Omental fat pad (tissue), 4 donors: ENCODE results near the gene PHACTR3. TPM values are rescaled to one million over a fixed set of nuclear protein-coding genes. Genes with fewer than 3 reads are reported as not detected.

ENCODE experiments used
- ATAC-seq: fragments of 150-250 bp; one replicate; pipeline ENCODE4 v1.9.1; 2016; ENCODE audit warnings: mild to moderate bottlenecking, moderate library complexity; ENCODE audit not compliant: low FRiP score
- DNase-seq: peaks from one replicate; pipeline ENCODE4 v3.0.0-alpha.2; 2019; ENCODE audit warnings: low spot score
- total RNA-seq, 4 donors: library from RNA; depleted of rRNA; stranded (reverse); fragments of >200 nt; gene quantifications; one replicate each; pipeline ENCODE4 v1.1.0, GENCODE V29; 2016
- TF ChIP-seq, protein P1 (sequence below), 3 donors: fragments of 450-650 bp; IDR thresholded peaks; one replicate each; pipeline ENCODE4 v1.5.1; 2016 to 2017; ENCODE audit warnings: antibody characterized with exemption in 3 of 3, mild to moderate bottlenecking in 3 of 3, moderate library complexity in 2 of 3

PHACTR3 gene
- total RNA-seq, 4 donors from 2014 or later = 0.19 to 10.6 (median 1.4) TPM; not detected in 1

- ATAC-seq = no peak
- TF ChIP-seq, protein P1, sequence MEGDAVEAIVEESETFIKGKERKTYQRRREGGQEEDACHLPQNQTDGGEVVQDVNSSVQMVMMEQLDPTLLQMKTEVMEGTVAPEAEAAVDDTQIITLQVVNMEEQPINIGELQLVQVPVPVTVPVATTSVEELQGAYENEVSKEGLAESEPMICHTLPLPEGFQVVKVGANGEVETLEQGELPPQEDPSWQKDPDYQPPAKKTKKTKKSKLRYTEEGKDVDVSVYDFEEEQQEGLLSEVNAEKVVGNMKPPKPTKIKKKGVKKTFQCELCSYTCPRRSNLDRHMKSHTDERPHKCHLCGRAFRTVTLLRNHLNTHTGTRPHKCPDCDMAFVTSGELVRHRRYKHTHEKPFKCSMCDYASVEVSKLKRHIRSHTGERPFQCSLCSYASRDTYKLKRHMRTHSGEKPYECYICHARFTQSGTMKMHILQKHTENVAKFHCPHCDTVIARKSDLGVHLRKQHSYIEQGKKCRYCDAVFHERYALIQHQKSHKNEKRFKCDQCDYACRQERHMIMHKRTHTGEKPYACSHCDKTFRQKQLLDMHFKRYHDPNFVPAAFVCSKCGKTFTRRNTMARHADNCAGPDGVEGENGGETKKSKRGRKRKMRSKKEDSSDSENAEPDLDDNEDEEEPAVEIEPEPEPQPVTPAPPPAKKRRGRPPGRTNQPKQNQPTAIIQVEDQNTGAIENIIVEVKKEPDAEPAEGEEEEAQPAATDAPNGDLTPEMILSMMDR (IDR thresholded peaks at IDR 0.05) = no peak
- no peak for DNase-seq
Observed at GRCh38 chr20:59575216-59575615, 29.1 kb upstream of the PHACTR3 start.

DNA sequence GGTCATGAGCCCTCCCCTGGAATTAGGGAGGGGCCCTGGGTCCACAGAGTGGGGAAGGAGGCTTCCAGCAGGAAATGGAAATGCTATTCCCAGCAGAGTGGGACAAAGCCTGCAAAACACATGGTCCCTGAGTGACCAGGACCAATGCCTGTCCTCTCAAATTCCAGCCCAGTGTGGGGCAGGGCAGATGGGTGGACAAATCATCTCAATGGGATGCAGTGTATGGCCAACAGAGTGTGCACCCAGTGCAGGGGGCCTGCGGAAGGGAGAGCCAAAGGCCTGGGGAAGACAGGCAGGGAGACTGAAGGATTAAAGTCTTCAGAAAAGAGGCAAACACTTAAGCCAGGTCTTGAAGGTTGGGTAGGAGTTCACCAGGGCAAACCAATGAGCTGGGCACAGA lies 28.7 kb upstream of the PHACTR3 start:
- no peak for ATAC-seq
- no peak for DNase-seq
- TF ChIP-seq, protein P1 (IDR thresholded peaks at IDR 0.05) = no peak

DNA sequence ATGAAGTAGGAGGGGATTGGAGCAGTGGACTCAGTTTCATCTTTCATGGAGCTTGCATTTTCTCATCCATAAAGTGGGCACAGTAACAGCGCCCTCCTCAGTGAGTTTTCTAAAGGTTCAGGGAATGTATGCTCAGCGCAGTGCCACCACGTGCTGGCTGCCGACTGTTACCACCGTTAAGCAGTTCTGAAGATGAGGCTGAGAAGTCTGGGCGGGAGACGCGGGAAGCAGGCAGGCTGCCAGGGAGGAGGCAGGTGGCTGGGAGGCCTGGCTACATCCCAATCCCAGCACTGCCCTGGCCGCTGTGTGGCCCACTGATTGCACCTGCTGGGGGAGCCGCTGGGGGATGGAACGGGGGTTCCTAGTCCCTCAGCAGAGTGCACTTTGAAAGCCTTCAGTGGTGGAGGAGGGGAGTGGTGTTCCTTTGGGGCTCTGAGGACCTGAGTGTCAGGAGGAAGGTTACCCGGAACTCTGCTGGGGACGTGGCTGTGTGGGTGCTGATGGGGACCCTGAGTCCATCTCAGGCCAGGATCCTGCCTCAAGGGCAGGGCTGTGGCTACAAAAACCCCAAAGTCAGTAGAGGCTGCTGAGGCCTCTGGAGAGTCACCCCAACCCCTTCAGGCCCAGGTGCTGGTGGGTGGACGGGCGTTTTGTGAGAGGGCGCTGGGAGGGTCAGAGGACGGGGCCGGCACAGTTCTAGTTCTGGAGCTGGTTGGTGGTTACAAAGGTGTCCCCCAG lies 28.0 kb upstream of the PHACTR3 start:
- ATAC-seq (no peak), DNase-seq (no peak)
- TF ChIP-seq, protein P1 (IDR thresholded peaks at IDR 0.05) = no peak

DNA sequence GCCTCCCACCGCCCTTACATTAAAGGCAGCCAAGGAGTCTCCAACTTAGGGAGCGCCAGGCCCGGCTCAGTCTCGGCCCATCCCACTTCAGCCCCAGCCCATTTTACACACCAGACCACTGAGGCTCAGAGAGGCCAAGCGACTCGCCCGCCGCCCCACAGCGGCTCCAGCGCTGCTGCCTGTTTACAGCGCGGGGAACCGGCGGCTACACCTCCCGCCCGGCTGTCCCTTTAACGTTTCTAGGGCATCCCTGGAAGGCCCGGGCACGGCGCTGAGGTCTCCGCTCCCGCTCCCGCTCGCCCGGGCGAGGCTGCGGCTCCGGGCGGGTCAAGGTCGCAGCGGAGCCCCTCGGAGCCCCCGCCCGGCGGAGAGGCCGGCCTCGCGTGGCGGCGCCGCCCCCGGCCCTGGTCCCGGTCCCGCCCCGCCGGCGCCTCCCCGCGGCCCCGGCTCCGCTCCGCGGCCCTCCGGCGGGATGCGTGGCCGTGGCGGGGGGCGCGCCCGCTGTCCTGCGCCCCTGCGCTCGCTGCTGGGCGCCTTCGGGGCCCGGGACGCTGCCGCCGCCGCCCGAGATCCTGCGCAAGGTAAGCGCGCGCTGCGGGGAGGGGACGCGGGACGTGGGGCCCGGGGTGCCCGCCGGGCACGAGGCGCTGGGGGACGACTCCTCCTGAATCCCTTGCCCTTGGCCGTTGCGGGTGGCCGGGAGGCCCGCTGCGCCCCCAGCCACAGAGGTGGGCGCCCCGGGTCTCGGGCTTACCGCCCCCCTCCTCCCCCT lies 27.1 kb upstream of the PHACTR3 start:
- TF ChIP-seq, protein P1 (IDR thresholded peaks at IDR 0.05) = no peak
- no peak for ATAC-seq
- DNase-seq = no peak

- ATAC-seq = no peak
- no peak for DNase-seq
- TF ChIP-seq, protein P1 (IDR thresholded peaks at IDR 0.05) = no peak
Observed at GRCh38 chr20:59577809-59578435, 26.4 kb upstream of the PHACTR3 start.

- DNase-seq (no peak), ATAC-seq (no peak)
- TF ChIP-seq, protein P1 (IDR thresholded peaks at IDR 0.05) = no peak
Observed at GRCh38 chr20:59578436-59579403, 25.6 kb upstream of the PHACTR3 start.
